Measurements from ENCODE around the gene CELSR1.

Gene CELSR1

DNA sequence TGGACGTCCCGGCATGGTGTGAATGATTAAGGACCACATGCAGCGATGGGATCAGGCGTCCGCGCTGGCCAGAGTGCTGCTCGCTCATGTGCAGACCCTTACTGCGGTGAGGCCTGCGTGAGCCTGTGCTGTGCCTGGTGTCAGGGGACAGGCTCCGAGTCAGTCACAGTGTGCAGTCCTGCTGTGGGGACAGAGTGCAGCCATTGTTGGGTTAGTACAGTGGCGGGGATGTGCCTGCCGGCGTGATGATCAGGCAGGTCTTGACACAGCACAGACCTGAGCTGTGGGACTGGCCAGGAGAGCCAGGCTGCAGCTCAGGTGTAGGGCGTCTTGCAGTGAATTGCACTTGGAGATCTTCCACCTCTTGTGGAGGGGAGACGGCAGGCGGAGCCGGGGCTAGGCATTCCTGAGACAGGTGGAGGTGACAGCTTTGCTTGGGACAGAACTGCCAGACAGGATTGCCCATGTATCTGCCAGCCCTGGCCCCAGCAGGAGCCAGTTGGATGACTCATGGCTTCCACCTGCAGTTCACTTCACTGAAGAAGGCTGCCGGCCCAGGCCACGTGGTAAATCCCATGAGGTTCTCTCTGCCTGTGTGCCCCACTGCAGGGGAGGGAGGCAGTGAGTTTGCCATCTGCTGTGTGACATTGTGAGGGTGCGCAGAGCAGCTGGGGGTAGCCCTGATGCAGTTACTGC is 184.6 kb downstream of the CELSR1 start:
- DNase-seq (ENCODE audit: low read depth), result peak; percentile 65
- H3K4me3 ChIP-seq (ENCODE audit: low read depth, low read length), result no peak overlapping the region
- no peak for TF ChIP-seq CTCF (conservative IDR thresholded peaks at IDR 0.05; ENCODE audit: low read depth, low read length)

GRCh38 chr22:46352276-46352675 is 185.1 kb downstream of the CELSR1 start:
- DNase-seq (ENCODE audit: low read depth), result no peak
- TF ChIP-seq CTCF (conservative IDR thresholded peaks at IDR 0.05; ENCODE audit: low read depth, low read length), result no peak
- H3K4me3 ChIP-seq (ENCODE audit: low read depth, low read length), result no peak overlapping the region

DNA sequence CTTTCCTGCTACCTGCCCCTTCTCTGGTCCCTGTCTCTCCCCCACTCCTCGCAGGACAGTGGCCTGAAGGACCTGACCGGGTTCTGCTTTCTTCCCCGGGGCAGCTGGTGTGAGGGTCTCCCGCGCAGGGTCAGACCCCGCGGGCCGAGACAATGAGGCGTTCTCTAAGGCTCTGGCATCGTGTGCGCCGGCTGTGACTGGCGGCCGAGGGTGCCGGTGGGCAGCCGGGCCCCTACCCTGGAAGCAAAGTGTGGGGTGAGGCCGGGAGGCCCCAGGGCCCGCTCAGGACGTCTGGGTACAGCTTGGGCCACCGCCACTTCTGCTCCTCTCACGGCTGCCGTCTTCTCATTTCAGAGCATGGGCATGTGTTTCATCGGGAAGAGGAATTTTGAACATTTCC is 185.7 kb downstream of the CELSR1 start:
- no peak overlapping the region for H3K4me3 ChIP-seq (ENCODE audit: low read depth, low read length)
- no peak for DNase-seq (ENCODE audit: low read depth)
- no peak for TF ChIP-seq CTCF (conservative IDR thresholded peaks at IDR 0.05; ENCODE audit: low read depth, low read length)

GRCh38 chr22:46351131-46351735 is 186.2 kb downstream of the CELSR1 start:
- no peak for DNase-seq (ENCODE audit: low read depth)
- no peak overlapping the region for H3K4me3 ChIP-seq (ENCODE audit: low read depth, low read length)
- TF ChIP-seq CTCF (conservative IDR thresholded peaks at IDR 0.05; ENCODE audit: low read depth, low read length), result no peak

GRCh38 chr22:46350646-46351045 is 186.8 kb downstream of the CELSR1 start:
- no peak for DNase-seq (ENCODE audit: low read depth)
- no peak for TF ChIP-seq CTCF (conservative IDR thresholded peaks at IDR 0.05; ENCODE audit: low read depth, low read length)
- no peak overlapping the region for H3K4me3 ChIP-seq (ENCODE audit: low read depth, low read length)

DNA sequence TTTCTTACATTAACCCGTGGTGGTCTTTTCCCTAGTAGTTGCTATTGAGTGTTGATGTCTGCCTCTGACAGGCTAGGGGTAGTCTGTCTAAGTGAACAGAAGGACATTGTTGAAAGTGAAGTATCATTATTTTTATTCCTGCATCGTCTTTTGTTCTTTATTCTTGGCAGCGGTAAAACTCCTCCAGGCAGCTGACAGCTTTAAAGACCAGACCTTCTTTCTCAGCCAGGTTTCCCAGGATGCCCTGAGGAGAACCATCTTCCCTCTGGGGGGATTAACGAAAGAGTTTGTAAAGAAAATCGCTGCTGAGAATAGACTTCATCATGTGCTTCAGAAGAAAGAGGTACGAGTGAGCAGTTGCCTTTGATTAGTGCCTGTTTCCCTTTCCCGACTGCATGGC is 187.3 kb downstream of the CELSR1 start:
- TF ChIP-seq CTCF (conservative IDR thresholded peaks at IDR 0.05; ENCODE audit: low read depth, low read length), result no peak
- no peak for DNase-seq (ENCODE audit: low read depth)
- H3K4me3 ChIP-seq (ENCODE audit: low read depth, low read length), result no peak overlapping the region

DNA sequence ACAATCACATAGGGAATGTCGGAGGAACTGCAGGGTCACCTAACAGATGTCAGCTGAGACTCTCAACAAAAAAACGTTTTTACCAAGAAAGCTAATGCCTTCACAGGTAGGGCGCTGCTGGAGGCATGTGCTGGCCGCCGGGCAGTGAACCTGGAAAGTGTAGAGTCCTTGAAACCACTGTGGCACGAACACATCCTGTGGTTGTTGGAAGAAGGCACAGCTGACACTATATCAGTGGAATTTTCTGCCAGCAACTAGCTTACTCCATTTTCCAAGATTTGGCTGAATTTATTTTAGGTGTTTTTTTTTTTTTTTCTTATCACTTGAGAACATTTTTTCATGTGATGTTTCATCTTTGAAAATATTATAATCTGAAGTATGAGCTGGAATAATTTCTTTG is 187.7 kb downstream of the CELSR1 start:
- H3K4me3 ChIP-seq (ENCODE audit: low read depth, low read length), result no peak overlapping the region
- TF ChIP-seq CTCF (conservative IDR thresholded peaks at IDR 0.05; ENCODE audit: low read depth, low read length), result no peak
- no peak for DNase-seq (ENCODE audit: low read depth)

Measured in choroid plexus epithelial cell (primary cell).